Esophagus muscularis mucosa (tissue), 4 donors: ENCODE results near the gene COLQ.

Experiments used
- CTCF ChIP-seq, 3 experiments: fragments of 200-600 bp in 2 of 3; fragments of 450-650 bp in 1 of 3; sonication (generic) in 2 of 3; IDR thresholded peaks; one replicate each; pipeline ENCODE4 v1.5.1; 2017 to 2019; ENCODE audit warnings: antibody characterized with exemption in 3 of 3, mild to moderate bottlenecking in 2 of 3, moderate library complexity in 1 of 3
- EP300 ChIP-seq: sonication (generic); formaldehyde crosslinking; IDR thresholded peaks from one replicate; pipeline ENCODE4 v1.6.1; 2017; ENCODE audit warnings: antibody characterized with exemption
- POLR2AphosphoS5 ChIP-seq, 2 donors: sonication (generic); formaldehyde crosslinking; IDR thresholded peaks; one replicate each; pipeline ENCODE4 v1.6.1; 2017; ENCODE audit warnings: antibody characterized with exemption in 2 of 2

- no peak for TF ChIP-seq CTCF (IDR thresholded peaks at IDR 0.05)
- TF ChIP-seq EP300 = no peak
- no peak for TF ChIP-seq POLR2AphosphoS5 (IDR thresholded peaks at IDR 0.05)
Measured at GRCh38 chr3:15486020-15486419, 35.5 kb downstream of the COLQ start.
